Neural cell (in vitro differentiated cells): ENCODE results near the gene SSBP2. TPM values are rescaled to one million over a fixed set of nuclear protein-coding genes. Genes with fewer than 3 reads are reported as not detected.

Experiments
- H2AFZ ChIP-seq: fragments of 200-600, 300-800 bp; sonication (generic), shearing (Covaris generic); 2 replicates; pipeline ENCODE4 v1.6.0; 2014; ENCODE audit warnings: low read depth, mild to moderate bottlenecking, antibody characterized with exemption, low read length, moderate library complexity
- H3F3A ChIP-seq: fragments of 200-600 bp; shearing (Covaris generic); 2 replicates; pipeline ENCODE4 v1.6.1; 2016; ENCODE audit warnings: mild to moderate bottlenecking, moderate library complexity, mixed read lengths, antibody characterized with exemption, low read length; ENCODE audit not compliant: insufficient read depth, poor library complexity, severe bottlenecking
- H3K27ac ChIP-seq: fragments of 200-600, 300-800 bp; sonication (generic), shearing (Covaris generic); 2 replicates; pipeline ENCODE4 v1.5.1; 2014; ENCODE audit warnings: mild to moderate bottlenecking, low read length, moderate library complexity
- H3K27me3 ChIP-seq: fragments of 300-800, 200-600 bp; sonication (generic), shearing (Covaris generic); 2 replicates; pipeline ENCODE4 v1.6.0; 2014; ENCODE audit warnings: mild to moderate bottlenecking, low read depth, low read length, moderate library complexity; ENCODE audit not compliant: insufficient read depth
- H3K36me3 ChIP-seq: fragments of 300-800, 200-600 bp; sonication (generic), shearing (Covaris generic); 2 replicates; pipeline ENCODE4 v1.5.1; 2014; ENCODE audit warnings: mild to moderate bottlenecking, antibody characterized with exemption, low read length, moderate library complexity; ENCODE audit not compliant: insufficient read depth
- H3K4me2 ChIP-seq: fragments of 300-800, 200-600 bp; sonication (generic), shearing (Covaris generic); 2 replicates; pipeline ENCODE4 v1.6.0; 2014; ENCODE audit warnings: mild to moderate bottlenecking, low read length
- H3K4me3 ChIP-seq: fragments of 300-800, 200-600 bp; sonication (generic), shearing (Covaris generic); 2 replicates; pipeline ENCODE4 v1.5.1; 2014; ENCODE audit warnings: mild to moderate bottlenecking, low read length, moderate library complexity
- H3K79me2 ChIP-seq: fragments of 200-600 bp; shearing (Covaris generic); replicated peaks from 2 replicates; pipeline ENCODE4 v1.6.0; 2014; ENCODE audit warnings: mild to moderate bottlenecking, low read length, moderate library complexity; ENCODE audit not compliant: insufficient read depth
- H3K9ac ChIP-seq: fragments of 300-800, 200-600 bp; sonication (generic), shearing (Covaris generic); 2 replicates; pipeline ENCODE4 v1.6.1; 2016; ENCODE audit warnings: mild to moderate bottlenecking, low read length, mixed read lengths
- H3K9me2 ChIP-seq: fragments of 200-600 bp; shearing (Covaris generic); 2 replicates; pipeline ENCODE4 v1.6.1; 2016; ENCODE audit warnings: mild to moderate bottlenecking, low read length, mixed read lengths; ENCODE audit not compliant: insufficient read depth
- H3K9me3 ChIP-seq: fragments of 200-600, 300-800 bp; sonication (generic), shearing (Covaris generic); 2 replicates; pipeline ENCODE4 v1.6.1; 2016; ENCODE audit warnings: mild to moderate bottlenecking, mixed run types, low read length, moderate library complexity, mixed read lengths
- H4K20me1 ChIP-seq: fragments of 200-600 bp; shearing (Covaris generic); 2 replicates; pipeline ENCODE4 v1.6.1; 2016; ENCODE audit warnings: mild to moderate bottlenecking, mixed run types; ENCODE audit not compliant: insufficient read depth
- CTCF ChIP-seq: fragments of 450-650 bp; IDR thresholded peaks from 2 replicates; pipeline ENCODE4 v1.5.1; 2014; ENCODE audit warnings: antibody characterized with exemption, mild to moderate bottlenecking, moderate library complexity; ENCODE audit not compliant: poor library complexity, severe bottlenecking
- EP300 ChIP-seq: fragments of 450-650 bp; conservative IDR thresholded peaks from 2 replicates; pipeline ENCODE4 v1.6.1; 2014; ENCODE audit warnings: antibody characterized with exemption, mild to moderate bottlenecking, moderate library complexity; ENCODE audit not compliant: poor library complexity, severe bottlenecking
- EZH2 ChIP-seq: fragments of 200-600, 300-800 bp; shearing (Covaris generic), sonication (generic); IDR thresholded peaks from 2 replicates; pipeline ENCODE4 v1.6.1; 2014; ENCODE audit warnings: antibody characterized with exemption, low read length, borderline replicate concordance, mild to moderate bottlenecking; ENCODE audit not compliant: insufficient read depth, poor library complexity, severe bottlenecking
- MXI1 ChIP-seq: fragments of 450-650 bp; conservative IDR thresholded peaks from 2 replicates; pipeline ENCODE4 v1.6.1; 2014; ENCODE audit warnings: antibody characterized with exemption, mild to moderate bottlenecking; ENCODE audit not compliant: poor library complexity, severe bottlenecking
- POLR2AphosphoS5 ChIP-seq: IDR thresholded peaks from 2 replicates; pipeline ENCODE4 v1.6.1; 2012
- RAD21 ChIP-seq: fragments of 450-650 bp; conservative IDR thresholded peaks from 2 replicates; pipeline ENCODE4 v1.6.1; 2014; ENCODE audit warnings: antibody characterized with exemption, mild to moderate bottlenecking, moderate library complexity
- REST ChIP-seq: IDR thresholded peaks from 2 replicates; pipeline ENCODE4 v1.6.1; 2012; ENCODE audit warnings: borderline replicate concordance
- SMC3 ChIP-seq: fragments of 450-650 bp; conservative IDR thresholded peaks from 2 replicates; pipeline ENCODE4 v1.6.1; 2014; ENCODE audit warnings: antibody characterized with exemption, mild to moderate bottlenecking, moderate library complexity; ENCODE audit not compliant: poor library complexity
- TAF1 ChIP-seq: IDR thresholded peaks from 2 replicates; pipeline ENCODE4 v1.6.1; 2012; ENCODE audit warnings: low read depth
- polyA plus RNA-seq: library from polyadenylated mRNA; depleted of rRNA; stranded (reverse); fragments of >200 nt; gene quantifications from 2 replicates; pipeline ENCODE4 v1.2.3, GENCODE V29; 2014

The SSBP2 gene
- polyA plus RNA-seq, 1 donor from 2014 or later: 128 TPM

- TF ChIP-seq EP300 (no peak), SMC3 (no peak), RAD21 (no peak), CTCF (no peak), EZH2 (no peak), TAF1 (no peak), MXI1 (no peak), REST (no peak), POLR2AphosphoS5 (no peak)
- Histone ChIP-seq H3K27ac (no peak overlapping the region), H3K27me3 (no peaks in the 10 kb centered on the region), H3K4me2 (no peak overlapping the region), H3K9ac (no peak overlapping the region), H4K20me1 (no peaks in the 10 kb centered on the region), H2AFZ (no peak overlapping the region), H3K4me3 (no peak overlapping the region), H3K79me2 (peaks cover 5% of the 10 kb centered on the region), H3K9me3 (no peaks in the 10 kb centered on the region), H3K9me2 (no peaks in the 10 kb centered on the region), H3F3A (no peaks in the 10 kb centered on the region), H3K36me3 (no peaks in the 10 kb centered on the region)
Measured at GRCh38 chr5:81556809-81557208, 194.1 kb downstream of the SSBP2 start.

GRCh38 chr5:81555865-81556264 is 195.0 kb downstream of the SSBP2 start:
- no peak overlapping the region for H2AFZ ChIP-seq
- H3K36me3 ChIP-seq: no peaks in the 10 kb centered on the region
- H4K20me1 ChIP-seq: no peaks in the 10 kb centered on the region
- H3K27me3 ChIP-seq: no peaks in the 10 kb centered on the region
- TF ChIP-seq MXI1 (no peak), EZH2 (no peak), POLR2AphosphoS5 (no peak), TAF1 (no peak), EP300 (no peak), REST (no peak), RAD21 (no peak), SMC3 (no peak), CTCF (no peak)
- H3K79me2 ChIP-seq: peaks cover 5% of the 10 kb centered on the region
- H3K4me2 ChIP-seq: no peak overlapping the region
- no peaks in the 10 kb centered on the region for H3F3A ChIP-seq
- no peak overlapping the region for H3K27ac ChIP-seq
- no peak overlapping the region for H3K4me3 ChIP-seq
- no peaks in the 10 kb centered on the region for H3K9me2 ChIP-seq
- no peak overlapping the region for H3K9ac ChIP-seq
- H3K9me3 ChIP-seq: no peaks in the 10 kb centered on the region
